Measurements from ENCODE around the gene MAP3K2.
A peak's percentile ranks its signal among the peaks of the same experiment; 100 is the strongest.

Gene MAP3K2

GRCh38 chr2:127386764-127387654 is 766 bp downstream of the MAP3K2 start (continued):
- TF ChIP-seq YY1 (tag by site-specific recombination; IDR thresholded peaks at IDR 0.05) (no peak), ZBTB20 (tag by site-specific recombination; IDR thresholded peaks at IDR 0.05) (peak; percentile 26; the same call in 1 of the 2 replicates), ZNF423 (tag by site-specific recombination; IDR thresholded peaks at IDR 0.05) (peak; percentile 23; the same call in 1 of the 2 replicates), ZNF280D (tag by site-specific recombination; IDR thresholded peaks at IDR 0.05) (no peak), ZNF544 (tag by site-specific recombination; IDR thresholded peaks at IDR 0.05) (no peak), ZNF585B (tag by site-specific recombination; IDR thresholded peaks at IDR 0.05) (no peak), ZNF138 (tag by site-specific recombination; IDR thresholded peaks at IDR 0.05; ENCODE audit: borderline replicate concordance) (no peak), ZNF571 (tag by site-specific recombination; IDR thresholded peaks at IDR 0.05) (no peak), OSR2 (tag by site-specific recombination; IDR thresholded peaks at IDR 0.05) (no peak), HOXC10 (CRISPR knock-in tag; IDR thresholded peaks at IDR 0.05) (no peak), ZNF791 (tag by site-specific recombination; IDR thresholded peaks at IDR 0.05) (no peak), ZBTB21 (tag by site-specific recombination; IDR thresholded peaks at IDR 0.05) (no peak), ZNF10 (tag by site-specific recombination; IDR thresholded peaks at IDR 0.05) (no peak), KLF1 (tag by site-specific recombination; IDR thresholded peaks at IDR 0.05) (no peak), KLF9 (tag by site-specific recombination; IDR thresholded peaks at IDR 0.05; ENCODE audit: low read depth) (no peak; the same call in 1 of the 2 replicates), ZNF112 (tag by site-specific recombination; IDR thresholded peaks at IDR 0.05) (no peak), ZNF248 (tag by site-specific recombination; IDR thresholded peaks at IDR 0.05) (no peak), ZNF221 (tag by site-specific recombination; IDR thresholded peaks at IDR 0.05; ENCODE audit: borderline replicate concordance) (no peak), ZBTB17 (tag by site-specific recombination; IDR thresholded peaks at IDR 0.05) (peak; percentile 41; the same call in 1 of the 2 replicates), PRDM6 (tag by site-specific recombination; IDR thresholded peaks at IDR 0.05) (no peak), HOXA7 (CRISPR knock-in tag; IDR thresholded peaks at IDR 0.05; ENCODE audit: borderline replicate concordance) (no peak), ZNF837 (tag by site-specific recombination; IDR thresholded peaks at IDR 0.05) (no peak), ZNF214 (tag by site-specific recombination; IDR thresholded peaks at IDR 0.05; ENCODE audit: borderline replicate concordance) (no peak), ZNF596 (tag by site-specific recombination; IDR thresholded peaks at IDR 0.05) (no peak), ZBTB48 (tag by site-specific recombination; IDR thresholded peaks at IDR 0.05) (0 out of 2 replicates have a peak, but pooled peaks have one; percentile 24), ZEB2 (tag by site-specific recombination; IDR thresholded peaks at IDR 0.05) (no peak), PRDM1 (tag by site-specific recombination; IDR thresholded peaks at IDR 0.05) (no peak), ZNF280C (tag by site-specific recombination; IDR thresholded peaks at IDR 0.05) (no peak), SP2 (tag by site-specific recombination; IDR thresholded peaks at IDR 0.05) (peak; percentile 29; the same call in 1 of the 2 replicates), ELK4 (IDR thresholded peaks at IDR 0.05; ENCODE audit: borderline replicate concordance, low read depth, low read length) (no peak), ZNF555 (tag by site-specific recombination; conservative IDR thresholded peaks at IDR 0.05) (no peak), ZFP69B (tag by site-specific recombination; IDR thresholded peaks at IDR 0.05) (no peak), SCRT1 (tag by site-specific recombination; IDR thresholded peaks at IDR 0.05; ENCODE audit: borderline replicate concordance) (no peak)
